Vagina (tissue), 2 donors: ENCODE data around the gene HTRA1.

Experiments
- CTCF ChIP-seq, 3 experiments: fragments of 450-650 bp in 2 of 3; fragments of 200-600 bp in 1 of 3; sonication (generic) in 1 of 3; IDR thresholded peaks; one replicate each; pipeline ENCODE4 v1.5.1; 2017 to 2019; ENCODE audit warnings: antibody characterized with exemption in 3 of 3, mild to moderate bottlenecking in 2 of 3, moderate library complexity in 2 of 3
- POLR2A ChIP-seq, 2 donors: fragments of 450-650 bp; IDR thresholded peaks; one replicate each; pipeline ENCODE4 v1.6.1; 2017; ENCODE audit warnings: antibody characterized with exemption in 2 of 2, mild to moderate bottlenecking in 2 of 2, moderate library complexity in 2 of 2
- POLR2AphosphoS5 ChIP-seq, 2 donors: sonication (generic); formaldehyde crosslinking; IDR thresholded peaks; one replicate each; pipeline ENCODE4 v1.9.0; 2017; ENCODE audit warnings: antibody characterized with exemption in 2 of 2, mild to moderate bottlenecking in 2 of 2, low read depth in 1 of 2; ENCODE audit not compliant: insufficient read depth in 1 of 2

GRCh38 chr10:122499491-122499941 lies 38.2 kb downstream of the HTRA1 start:
- TF ChIP-seq CTCF (IDR thresholded peaks at IDR 0.05): no peak
- TF ChIP-seq POLR2A (IDR thresholded peaks at IDR 0.05): no peak
- no peak for TF ChIP-seq POLR2AphosphoS5 (IDR thresholded peaks at IDR 0.05; ENCODE audit: insufficient read depth in 1 of 2, low read depth in 1 of 2)
